Thymus (tissue), 11 donors: Measurements from ENCODE around the gene CSTF1. TPM values are rescaled to one million over a fixed set of nuclear protein-coding genes. Genes with fewer than 3 reads are reported as not detected.
"Not testable (repeated sequence)": the region's sequence is repeated elsewhere in the genome, so short reads cannot be mapped to it uniquely, and the experiment has no call there.

Source experiments
- DNase-seq, 9 donors: peaks; one replicate each; pipeline ENCODE4 v3.0.0-alpha.2; 2013; ENCODE audit warnings: low spot score in 9 of 9, low read depth in 6 of 9, missing footprints in 1 of 9
- H3K27ac ChIP-seq, 2 donors: one replicate each; pipeline ENCODE4 v1.5.1; 2013; ENCODE audit warnings: control low read depth in 1 of 2, low read depth in 1 of 2, low read length in 1 of 2, mild to moderate bottlenecking in 1 of 2, moderate library complexity in 1 of 2
- H3K27me3 ChIP-seq, 2 donors: one replicate each; pipeline ENCODE4 v1.5.1; 2013; ENCODE audit warnings: low read length in 1 of 2; ENCODE audit not compliant: control insufficient read depth in 2 of 2, insufficient read depth in 1 of 2
- H3K36me3 ChIP-seq, 2 donors: one replicate each; pipeline ENCODE4 v1.5.1; 2013; ENCODE audit warnings: low read length in 1 of 2, mild to moderate bottlenecking in 1 of 2, moderate library complexity in 1 of 2; ENCODE audit not compliant: control insufficient read depth in 2 of 2, insufficient read depth in 2 of 2
- H3K4me1 ChIP-seq, 2 donors: one replicate each; pipeline ENCODE4 v1.5.1; 2013; ENCODE audit warnings: low read length in 2 of 2; ENCODE audit not compliant: control insufficient read depth in 2 of 2, insufficient read depth in 2 of 2
- H3K4me3 ChIP-seq, 2 donors: one replicate each; pipeline ENCODE4 v1.5.1; 2013; ENCODE audit warnings: low read length in 2 of 2, control low read depth in 1 of 2, mild to moderate bottlenecking in 1 of 2
- H3K9me3 ChIP-seq, 2 donors: one replicate each; pipeline ENCODE4 v1.5.1; 2013; ENCODE audit warnings: low read length in 1 of 2, mild to moderate bottlenecking in 1 of 2; ENCODE audit not compliant: control insufficient read depth in 2 of 2, insufficient read depth in 1 of 2
- WGBS: extraction: QIAGEN DNeasy Blood & Tissue Kit; methylation state at CpG from one replicate; pipeline ENCODE4 v1.1.7; 2013; 5-methylcytosine and 5-hydroxymethylcytosine counted together
- polyA plus RNA-seq: library from polyadenylated mRNA; stranded (reverse); fragments of 200-250 nt; gene quantifications from one replicate; pipeline ENCODE4 v1.2.3, GENCODE V29; 2013
- total RNA-seq: library from RNA; stranded (reverse); fragments of 120-200 nt; gene quantifications from one replicate; pipeline ENCODE4 v1.2.4, GENCODE V29; 2013
- donor health status: healthy.

The CSTF1 gene
- total and polyA plus RNA-seq, 2 donors, result 16.0 to 35.0 TPM

GRCh38 chr20:56378386-56378785 is 14.1 kb upstream of the CSTF1 start:
- Histone ChIP-seq H3K4me1 (no peaks in the 10 kb centered on the region), H3K9me3 (no peaks in the 10 kb centered on the region), H3K36me3 (peaks cover 38 to 62% of the 10 kb centered on the region in 2 donors), H3K4me3 (no peak overlapping the region), H3K27ac (no peak overlapping the region), H3K27me3 (no peaks in the 10 kb centered on the region)
- WGBS, result 97% methylated on average over 3 of the region's 3 CpGs
- no peak for DNase-seq

GRCh38 chr20:56380375-56380774 is 12.1 kb upstream of the CSTF1 start:
- no peak for DNase-seq
- Histone ChIP-seq H3K27ac (no peak overlapping the region), H3K4me1 (no peaks in the 10 kb centered on the region), H3K9me3 (no peaks in the 10 kb centered on the region), H3K27me3 (no peaks in the 10 kb centered on the region), H3K4me3 (no peak overlapping the region), H3K36me3 (peaks cover 41 to 64% of the 10 kb centered on the region in 2 donors)
- 97% methylated on average over 1 of the region's 1 CpG for WGBS

GRCh38 chr20:56381501-56381900 is 10.9 kb upstream of the CSTF1 start:
- no peak overlapping the region for H3K27ac ChIP-seq
- no peaks in the 10 kb centered on the region for H3K9me3 ChIP-seq
- H3K4me3 ChIP-seq, result no peak overlapping the region
- no peaks in the 10 kb centered on the region for H3K27me3 ChIP-seq
- no peaks in the 10 kb centered on the region for H3K4me1 ChIP-seq
- WGBS, result 99% methylated on average over 1 of the region's 1 CpG
- peaks cover 48 to 66% of the 10 kb centered on the region in 2 donors for H3K36me3 ChIP-seq
- DNase-seq, result no peak

GRCh38 chr20:56382696-56383095 is 9.7 kb upstream of the CSTF1 start:
- Histone ChIP-seq H3K27me3 (no peaks in the 10 kb centered on the region), H3K4me3 (no peak overlapping the region), H3K4me1 (no peaks in the 10 kb centered on the region), H3K27ac (no peak overlapping the region), H3K9me3 (no peaks in the 10 kb centered on the region), H3K36me3 (peaks cover 45 to 67% of the 10 kb centered on the region in 2 donors)
- DNase-seq, result no peak
- 97% methylated on average over 4 of the region's 4 CpGs for WGBS

- 96% methylated on average over 8 of the region's 8 CpGs for WGBS
- no peaks in the 10 kb centered on the region for H3K4me1 ChIP-seq
- no peak for DNase-seq
- peaks cover 39 to 68% of the 10 kb centered on the region in 2 donors for H3K36me3 ChIP-seq
- no peaks in the 10 kb centered on the region for H3K9me3 ChIP-seq
- H3K4me3 ChIP-seq, result no peak overlapping the region
- H3K27ac ChIP-seq, result no peak overlapping the region
- H3K27me3 ChIP-seq, result no peaks in the 10 kb centered on the region
Observed at GRCh38 chr20:56383334-56383733, 9.1 kb upstream of the CSTF1 start.

- DNase-seq, result no peak
- H3K27ac ChIP-seq, result no peak overlapping the region
- WGBS, result 97% methylated on average over 4 of the region's 4 CpGs
- no peaks in the 10 kb centered on the region for H3K9me3 ChIP-seq
- peaks cover 0 to 4% of the 10 kb centered on the region in 2 donors for H3K4me1 ChIP-seq
- H3K4me3 ChIP-seq, result no peak overlapping the region
- H3K36me3 ChIP-seq, result peaks cover 34 to 69% of the 10 kb centered on the region in 2 donors
- no peaks in the 10 kb centered on the region for H3K27me3 ChIP-seq
Observed at GRCh38 chr20:56385130-56385529, 7.3 kb upstream of the CSTF1 start.

GRCh38 chr20:56386219-56386618 is 6.2 kb upstream of the CSTF1 start:
- 99% methylated on average over 6 of the region's 6 CpGs for WGBS
- H3K27me3 ChIP-seq, result no peaks in the 10 kb centered on the region
- H3K9me3 ChIP-seq, result no peaks in the 10 kb centered on the region
- H3K36me3 ChIP-seq, result peaks cover 34 to 60% of the 10 kb centered on the region in 2 donors
- H3K27ac ChIP-seq, result no peak overlapping the region
- no peak for DNase-seq
- peaks cover 3 to 8% of the 10 kb centered on the region in 2 donors for H3K4me1 ChIP-seq
- no peak overlapping the region for H3K4me3 ChIP-seq

- no peak overlapping the region for H3K27ac ChIP-seq
- no peak for DNase-seq
Observed at GRCh38 chr20:56388882-56389281, 3.6 kb upstream of the CSTF1 start.

GRCh38 chr20:56389807-56390206 is 2.6 kb upstream of the CSTF1 start:
- DNase-seq, result no peak
- Histone ChIP-seq H3K27me3 (no peaks in the 10 kb centered on the region), H3K9me3 (no peaks in the 10 kb centered on the region), H3K4me1 (peaks cover 16 to 17% of the 10 kb centered on the region in 2 donors), H3K4me3 (no peak overlapping the region), H3K27ac (no peak overlapping the region), H3K36me3 (peaks cover 12 to 41% of the 10 kb centered on the region in 2 donors)
- WGBS, result 97% methylated on average over 4 of the region's 4 CpGs

More at GRCh38 chr20:56388882-56389281, 3.6 kb upstream of the CSTF1 start:
- Histone ChIP-seq H3K4me3 (no peak overlapping the region), H3K27me3 (no peaks in the 10 kb centered on the region), H3K4me1 (peaks cover 16% of the 10 kb centered on the region in 2 donors), H3K36me3 (peaks cover 16 to 46% of the 10 kb centered on the region in 2 donors), H3K9me3 (no peaks in the 10 kb centered on the region)
- 84% methylated on average over 4 of the region's 4 CpGs for WGBS

GRCh38 chr20:56390396-56390795 is 2.0 kb upstream of the CSTF1 start:
- H3K9me3 ChIP-seq, H3K27ac ChIP-seq, H3K27me3 ChIP-seq, DNase-seq: not testable (repeated sequence)
- Histone ChIP-seq H3K36me3 (peaks cover 9 to 41% of the 10 kb centered on the region in 2 donors), H3K4me3 (peak overlapping the region in 1 of 2 donors; percentile 80), H3K4me1 (peaks cover 16 to 17% of the 10 kb centered on the region in 2 donors)
- 98% methylated on average over 9 of the region's 9 CpGs for WGBS
